ENCODE data around the gene ADCY4. TPM values are rescaled to one million over a fixed set of nuclear protein-coding genes. Genes with fewer than 3 reads are reported as not detected.

Gene ADCY4
- total RNA-seq, 1 experiment from 2014 or later = not detected

DNA sequence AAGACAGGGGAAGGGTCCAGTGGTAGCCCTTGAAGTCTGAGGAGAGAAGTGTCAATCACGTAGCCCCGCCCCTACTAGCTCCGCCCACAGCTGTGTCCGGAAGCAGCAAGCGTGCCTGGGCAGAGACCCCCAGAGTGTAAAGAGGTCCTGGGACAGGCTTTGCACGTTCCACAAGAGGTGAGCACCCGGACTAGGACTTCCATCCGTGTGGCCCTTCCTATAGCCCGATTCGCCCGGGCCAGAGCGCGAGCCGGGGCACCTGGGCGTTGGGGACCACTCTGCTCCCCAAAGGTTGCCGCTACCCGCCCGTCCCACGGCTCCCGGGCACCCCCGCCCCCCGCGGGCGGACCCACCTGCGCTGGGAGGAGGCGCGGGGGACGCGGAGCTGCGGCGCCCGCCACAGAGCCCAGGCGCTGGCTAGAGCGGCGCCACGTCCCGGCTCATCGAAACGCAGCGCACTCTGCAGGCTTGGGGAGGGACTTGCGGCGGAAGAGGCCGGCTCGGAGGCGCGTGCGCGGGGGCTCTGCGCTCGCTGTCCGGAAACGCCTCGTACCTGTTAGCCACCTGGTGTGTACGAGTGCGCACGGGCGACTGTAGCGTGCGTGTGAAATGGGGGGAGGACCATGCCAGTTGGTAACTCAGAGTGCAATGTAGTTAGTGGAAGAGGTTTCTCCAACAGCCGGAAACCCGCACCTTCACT lies 63.6 kb downstream of the ADCY4 start, which contains the start of gene RABGGTA:
Gene RABGGTA, minus strand, starts transcription at position 464 of the 700 bp plus-strand sequence. CDS start 482 bp downstream, outside the sequence.
- H3K36me3 ChIP-seq = peaks cover 3% of the 10 kb centered on the region; the same call in 1 of the 2 replicates
- H3K27me3 ChIP-seq (replicated peaks) = no peaks in the 10 kb centered on the region
- peak; percentile 71 to 78 for DNase-seq (ENCODE audit: low read depth in 1 of 2, low spot score in 2 of 2)
- H3K4me1 ChIP-seq (replicated peaks) = peaks cover 10% of the 10 kb centered on the region
- H3K9me3 ChIP-seq (replicated peaks) = no peaks in the 10 kb centered on the region
- H3K4me3 ChIP-seq = peak within 1 kb of the TSS; percentile 83
- H3K27ac ChIP-seq = peak within 1 kb of the TSS; percentile 92

DNA sequence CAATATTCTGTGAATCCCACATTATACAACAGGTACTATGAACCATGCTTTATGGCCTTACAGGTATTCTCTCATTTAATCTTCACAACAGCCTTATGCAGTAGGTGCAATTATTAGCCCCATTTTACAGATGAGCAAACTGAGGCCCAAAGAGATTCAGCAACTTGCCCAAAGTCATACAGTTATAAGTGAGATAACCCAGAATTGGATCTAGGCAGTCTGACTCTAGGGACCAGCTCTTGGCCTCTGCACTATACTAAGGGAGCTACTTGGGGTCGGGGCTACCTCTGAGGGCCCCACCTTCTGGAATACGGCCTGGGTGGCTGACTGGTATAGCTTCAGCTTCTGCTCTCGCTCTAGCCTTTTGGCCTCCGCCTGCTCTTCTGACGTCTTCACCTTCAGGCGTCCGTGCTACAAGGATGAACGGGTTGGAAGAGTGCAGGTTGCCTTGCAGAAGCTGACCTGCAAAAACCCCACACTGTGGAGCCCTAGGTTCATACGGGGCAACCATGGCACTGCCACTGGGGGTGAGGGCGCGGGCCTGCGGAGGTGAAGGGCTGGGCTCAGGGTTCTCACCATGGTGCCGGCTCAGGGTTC lies 64.2 kb downstream of the ADCY4 start:
- no peaks in the 10 kb centered on the region for H3K9me3 ChIP-seq (replicated peaks)

DNA sequence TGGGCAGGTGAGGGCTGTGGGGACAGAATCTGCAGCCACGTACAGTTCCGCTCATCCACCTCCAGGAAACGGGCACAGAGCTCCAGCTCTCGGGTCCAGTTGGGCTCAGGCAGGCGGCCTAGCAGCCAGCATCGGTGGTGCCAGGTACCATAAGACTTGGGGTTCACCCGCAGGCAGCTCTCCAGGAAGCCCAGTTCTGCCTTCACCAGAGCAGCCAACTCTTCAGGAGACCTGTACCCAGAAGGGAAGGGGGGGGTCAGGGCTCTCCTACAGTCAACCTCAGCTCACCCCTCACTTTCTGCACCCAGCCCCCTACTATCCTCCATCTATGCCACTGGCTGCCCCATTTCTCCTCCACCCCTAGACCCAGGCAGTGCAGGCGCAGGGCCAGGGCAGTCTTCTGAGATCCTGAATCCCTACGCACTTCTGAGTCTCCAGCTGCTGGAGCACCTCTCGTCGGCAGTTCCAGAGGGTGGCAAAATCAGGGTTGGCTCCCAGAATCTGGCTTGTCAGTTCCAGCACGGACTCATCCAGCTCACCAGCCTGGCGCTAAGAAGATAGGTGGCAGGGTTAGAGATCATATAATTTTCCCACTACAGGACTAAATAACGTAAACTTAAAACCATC lies 64.8 kb downstream of the ADCY4 start:
- H3K9me3 ChIP-seq (replicated peaks) = no peaks in the 10 kb centered on the region
- H3K27ac ChIP-seq = no peak overlapping the region
- DNase-seq (ENCODE audit: low read depth in 1 of 2, low spot score in 2 of 2) = no peak
- H3K4me1 ChIP-seq (replicated peaks) = peaks cover 10% of the 10 kb centered on the region
- H3K36me3 ChIP-seq = peaks cover 3% of the 10 kb centered on the region; the same call in 1 of the 2 replicates
- H3K27me3 ChIP-seq (replicated peaks) = no peaks in the 10 kb centered on the region
- no peak overlapping the region for H3K4me3 ChIP-seq

More for the DNA sequence above, 64.2 kb downstream of the ADCY4 start:
- Histone ChIP-seq H3K4me3 (peak overlapping the region; percentile 83), H3K4me1 (replicated peaks) (peaks cover 10% of the 10 kb centered on the region), H3K27ac (peak overlapping the region; percentile 92; the same call in 1 of the 2 replicates), H3K36me3 (peaks cover 3% of the 10 kb centered on the region; the same call in 1 of the 2 replicates), H3K27me3 (replicated peaks) (no peaks in the 10 kb centered on the region)
- DNase-seq (ENCODE audit: low read depth in 1 of 2, low spot score in 2 of 2) = no peak

DNA sequence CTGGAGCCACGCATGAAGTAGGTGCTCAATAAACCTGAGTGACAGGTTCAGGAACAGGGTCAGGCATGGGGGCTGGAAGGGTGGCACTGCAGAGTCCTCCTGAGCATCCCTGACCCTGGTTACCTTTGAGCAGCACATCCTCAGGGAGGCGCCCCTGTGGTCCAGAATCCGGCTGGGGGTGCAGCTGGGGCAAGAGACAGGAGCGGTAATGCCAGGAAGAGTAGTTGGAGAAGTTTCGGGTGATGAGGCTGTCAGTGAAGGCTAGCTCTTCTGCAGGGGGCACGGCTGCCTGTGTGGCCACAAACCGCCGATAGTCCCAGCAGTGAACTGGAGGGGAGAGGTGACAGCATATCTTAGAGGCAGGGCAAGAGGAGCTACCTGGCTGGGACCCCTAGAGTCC lies 65.5 kb downstream of the ADCY4 start:
- Histone ChIP-seq H3K9me3 (replicated peaks) (no peaks in the 10 kb centered on the region), H3K4me1 (replicated peaks) (peaks cover 10% of the 10 kb centered on the region), H3K4me3 (no peak overlapping the region), H3K27me3 (replicated peaks) (no peaks in the 10 kb centered on the region), H3K36me3 (peaks cover 3% of the 10 kb centered on the region; the same call in 1 of the 2 replicates), H3K27ac (no peak overlapping the region)
- no peak for DNase-seq (ENCODE audit: low read depth in 1 of 2, low spot score in 2 of 2)

Other genes starting within 250 kb of the ADCY4 start
- gene PCK2, start 240.8 kb downstream of the ADCY4 start, total RNA-seq (2014; rRNA removed; shearing (Covaris generic)) = 4.8 and 5.3 TPM in 2 replicates
- 43.1 and 44.0 TPM in 2 replicates for gene DCAF11, start 220.3 kb downstream of the ADCY4 start, total RNA-seq (2014; rRNA removed; shearing (Covaris generic))
- 1.4 TPM in 1 of 2 replicates, not detected in the other for gene NRL, start 220.1 kb downstream of the ADCY4 start, total RNA-seq (2014; rRNA removed; shearing (Covaris generic))
- 1.8 TPM in 1 of 2 replicates, not detected in the other for gene FITM1, start 204.4 kb downstream of the ADCY4 start, total RNA-seq (2014; rRNA removed; shearing (Covaris generic))
- 168 and 199 TPM in 2 replicates for gene PSME1, start 198.9 kb downstream of the ADCY4 start, total RNA-seq (2014; rRNA removed; shearing (Covaris generic))
- 11.1 and 24.5 TPM in 2 replicates for gene EMC9, start 193.5 kb downstream of the ADCY4 start, total RNA-seq (2014; rRNA removed; shearing (Covaris generic))
- 161 and 167 TPM in 2 replicates for gene PSME2, start 188.5 kb downstream of the ADCY4 start, total RNA-seq (2014; rRNA removed; shearing (Covaris generic))
- gene RNF31, start 187.6 kb downstream of the ADCY4 start, total RNA-seq (2014; rRNA removed; shearing (Covaris generic)) = 40.3 and 135 TPM in 2 replicates
- 21.8 and 24.3 TPM in 2 replicates for gene IRF9, start 173.8 kb downstream of the ADCY4 start, total RNA-seq (2014; rRNA removed; shearing (Covaris generic))
- gene REC8, start 163.0 kb downstream of the ADCY4 start, total RNA-seq (2014; rRNA removed; shearing (Covaris generic)) = 0.47 and 6.8 TPM in 2 replicates
- gene IPO4, start 146.3 kb downstream of the ADCY4 start, total RNA-seq (2014; rRNA removed; shearing (Covaris generic)) = 25.1 and 27.6 TPM in 2 replicates
- gene TM9SF1, start 139.6 kb downstream of the ADCY4 start, total RNA-seq (2014; rRNA removed; shearing (Covaris generic)) = 60.3 and 60.5 TPM in 2 replicates
- gene TSSK4, start 129.4 kb downstream of the ADCY4 start, total RNA-seq (2014; rRNA removed; shearing (Covaris generic)) = not detected in 2 replicates
- gene CHMP4A, start 121.6 kb downstream of the ADCY4 start, total RNA-seq (2014; rRNA removed; shearing (Covaris generic)) = 23.0 and 29.9 TPM in 2 replicates
- 13.6 and 30.8 TPM in 2 replicates for gene MDP1, start 119.0 kb downstream of the ADCY4 start, total RNA-seq (2014; rRNA removed; shearing (Covaris generic))
- 234 and 316 TPM in 2 replicates for gene NEDD8, start 102.7 kb downstream of the ADCY4 start, total RNA-seq (2014; rRNA removed; shearing (Covaris generic))
- gene GMPR2, start 102.1 kb downstream of the ADCY4 start, total RNA-seq (2014; rRNA removed; shearing (Covaris generic)) = 46.1 and 64.8 TPM in 2 replicates
- gene TINF2, start 92.4 kb downstream of the ADCY4 start, total RNA-seq (2014; rRNA removed; shearing (Covaris generic)) = 31.1 and 53.0 TPM in 2 replicates
- 0.76 TPM in 1 of 2 replicates, not detected in the other for gene TGM1, start 71.9 kb downstream of the ADCY4 start, total RNA-seq (2014; rRNA removed; shearing (Covaris generic))
- 18.0 and 30.4 TPM in 2 replicates for gene RABGGTA, start 63.5 kb downstream of the ADCY4 start, total RNA-seq (2014; rRNA removed; shearing (Covaris generic))
- gene DHRS1, start 35.3 kb downstream of the ADCY4 start, total RNA-seq (2014; rRNA removed; shearing (Covaris generic)) = 5.4 and 20.5 TPM in 2 replicates
- gene NOP9, start 35.2 kb downstream of the ADCY4 start, total RNA-seq (2014; rRNA removed; shearing (Covaris generic)) = 15.3 and 16.2 TPM in 2 replicates
- gene CIDEB, start 27.1 kb downstream of the ADCY4 start, total RNA-seq (2014; rRNA removed; shearing (Covaris generic)) = not detected in 2 replicates
- gene LTB4R2, start 24.9 kb downstream of the ADCY4 start, total RNA-seq (2014; rRNA removed; shearing (Covaris generic)) = 3.1 and 10.1 TPM in 2 replicates
- gene LTB4R, start 23.6 kb downstream of the ADCY4 start, total RNA-seq (2014; rRNA removed; shearing (Covaris generic)) = 0.81 and 2.1 TPM in 2 replicates
- gene RIPK3, start 4.9 kb upstream of the ADCY4 start, total RNA-seq (2014; rRNA removed; shearing (Covaris generic)) = not detected in 2 replicates
- gene NFATC4, start 33.1 kb upstream of the ADCY4 start, total RNA-seq (2014; rRNA removed; shearing (Covaris generic)) = 14.6 and 23.6 TPM in 2 replicates
- 0.87 and 1.2 TPM in 2 replicates for gene NYNRIN, start 63.9 kb upstream of the ADCY4 start, total RNA-seq (2014; rRNA removed; shearing (Covaris generic))
- gene CBLN3, start 94.6 kb upstream of the ADCY4 start, total RNA-seq (2014; rRNA removed; shearing (Covaris generic)) = 0.84 and 3.1 TPM in 2 replicates
- gene KHNYN, start 94.9 kb upstream of the ADCY4 start, total RNA-seq (2014; rRNA removed; shearing (Covaris generic)) = 12.5 and 25.1 TPM in 2 replicates
- gene SDR39U1, start 107.7 kb upstream of the ADCY4 start, total RNA-seq (2014; rRNA removed; shearing (Covaris generic)) = 7.9 and 8.2 TPM in 2 replicates
- gene CMA1, start 173.2 kb upstream of the ADCY4 start, total RNA-seq (2014; rRNA removed; shearing (Covaris generic)) = not detected in 2 replicates
- gene CTSG, start 241.2 kb upstream of the ADCY4 start, total RNA-seq (2014; rRNA removed; shearing (Covaris generic)) = not detected in 2 replicates

All from SJSA1 (cell line).